IMR-90 (cell line): Measurements from ENCODE around the gene C3orf33. TPM values are rescaled to one million over a fixed set of nuclear protein-coding genes. Genes with fewer than 3 reads are reported as not detected.

Source experiments
- ATAC-seq: fragments of 200-7000 bp; cut with Tn5 transposase; 2 replicates; pipeline ENCODE4 v1.9.1; 2020; ENCODE audit warnings: low read depth, mild to moderate bottlenecking, moderate library complexity
- BruUV-seq: library from RNA; stranded (reverse); fragments of 400-500 nt; replicated peaks from 2 replicates; lab custom pipeline; 2021; lab: Mats Ljungman, UMichigan
- CTCF ChIA-PET: fragments of 300-600 bp; formaldehyde crosslinking; extraction: SDS; loops from one replicate; lab custom pipeline; 2021; ENCODE audit warnings: antibody characterized with exemption; lab: Yijun Ruan, JAX
- POLR2A ChIA-PET: fragments of 300-600 bp; sonication (Branson Sonifier 250); formaldehyde crosslinking; loops from one replicate; lab custom pipeline; 2022; ENCODE audit warnings: antibody characterized with exemption; ENCODE audit not compliant: unreplicated experiment; lab: Charles Lee
- DNase-seq: peaks from one replicate; pipeline ENCODE4 v3.0.0; 2013
- H2AFZ ChIP-seq: replicated peaks from 2 replicates; pipeline ENCODE3; 2013; ENCODE audit warnings: low read length, mild to moderate bottlenecking; ENCODE audit not compliant: poor library complexity
- H2AK5ac ChIP-seq: 2 replicates; pipeline ENCODE4 v1.6.1; 2013; ENCODE audit warnings: low read depth, low read length, inconsistent platforms
- H2AK9ac ChIP-seq: replicated peaks from 2 replicates; pipeline ENCODE3; 2013; ENCODE audit warnings: mild to moderate bottlenecking, low read depth, low read length, moderate library complexity; ENCODE audit not compliant: poor library complexity
- H2BK120ac ChIP-seq: 2 replicates; pipeline ENCODE4 v1.6.1; 2013; ENCODE audit warnings: low read depth, low read length, inconsistent platforms
- H2BK15ac ChIP-seq: 3 replicates; pipeline ENCODE4 v1.6.1; 2013; ENCODE audit warnings: low read depth, low read length, inconsistent platforms
- H2BK20ac ChIP-seq: 2 replicates; pipeline ENCODE4 v1.6.1; 2013; ENCODE audit warnings: low read depth, mild to moderate bottlenecking, inconsistent platforms, low read length, moderate library complexity
- H2BK5ac ChIP-seq: 2 replicates; pipeline ENCODE4 v1.6.1; 2013; ENCODE audit warnings: mild to moderate bottlenecking, low read depth, low read length, inconsistent platforms; ENCODE audit not compliant: poor library complexity, severe bottlenecking
- H3K14ac ChIP-seq: replicated peaks from 2 replicates; pipeline ENCODE4 v1.6.1; 2013; ENCODE audit warnings: low read depth, low read length, inconsistent platforms
- H3K18ac ChIP-seq: 2 replicates; pipeline ENCODE4 v1.6.1; 2013; ENCODE audit warnings: low read depth, low read length, control low read depth
- H3K23ac ChIP-seq: 2 replicates; pipeline ENCODE4 v1.6.1; 2013; ENCODE audit warnings: low read depth, low read length, inconsistent platforms
- H3K27ac ChIP-seq: 2 replicates; pipeline ENCODE4 v1.5.1; 2013; ENCODE audit warnings: mild to moderate bottlenecking, control low read depth, low read length; ENCODE audit not compliant: insufficient read depth
- H3K27me3 ChIP-seq: 2 replicates; pipeline ENCODE4 v1.6.1; 2013; ENCODE audit warnings: low read length; ENCODE audit not compliant: control insufficient read depth, insufficient read depth
- H3K36me3 ChIP-seq: 2 replicates; pipeline ENCODE4 v1.6.1; 2013; ENCODE audit warnings: low read length, mixed read lengths; ENCODE audit not compliant: control insufficient read depth, insufficient read depth
- H3K4ac ChIP-seq: 2 replicates; pipeline ENCODE4 v1.6.1; 2013; ENCODE audit warnings: low read depth, low read length, inconsistent platforms
- H3K4me1 ChIP-seq: 2 replicates; pipeline ENCODE4 v1.6.1; 2013; ENCODE audit warnings: low read length, mixed read lengths; ENCODE audit not compliant: control insufficient read depth, insufficient read depth
- H3K4me2 ChIP-seq: 2 replicates; pipeline ENCODE4 v1.6.1; 2013; ENCODE audit warnings: low read depth, mild to moderate bottlenecking, control low read depth, low read length, moderate library complexity
- H3K4me3 ChIP-seq: 2 replicates; pipeline ENCODE4 v1.5.1; 2013; ENCODE audit warnings: low read depth, mild to moderate bottlenecking, control low read depth, low read length, moderate library complexity; ENCODE audit not compliant: insufficient read depth
- H3K56ac ChIP-seq: 2 replicates; pipeline ENCODE4 v1.6.1; 2013; ENCODE audit warnings: low read length, inconsistent platforms; ENCODE audit not compliant: insufficient read depth; ENCODE audit errors: extremely low read depth
- H3K79me1 ChIP-seq, 2 experiments: 2 replicates each; pipeline ENCODE4 v1.6.1; 2013; ENCODE audit warnings: low read length in 2 of 2, inconsistent platforms in 1 of 2, low read depth in 1 of 2
- H3K9ac ChIP-seq: 2 replicates; pipeline ENCODE4 v1.6.1; 2013; ENCODE audit warnings: low read depth, low read length, control low read depth
- H3K9me1 ChIP-seq: 2 replicates; pipeline ENCODE4 v1.6.1; 2013; ENCODE audit warnings: low read length, inconsistent platforms; ENCODE audit not compliant: insufficient read depth
- H3K9me3 ChIP-seq: 2 replicates; pipeline ENCODE4 v1.6.1; 2013; ENCODE audit warnings: low read length; ENCODE audit not compliant: control insufficient read depth, insufficient read depth
- H4K20me1 ChIP-seq: 2 replicates; pipeline ENCODE4 v1.6.1; 2013; ENCODE audit warnings: low read length, inconsistent platforms; ENCODE audit not compliant: insufficient read depth
- H4K5ac ChIP-seq: 2 replicates; pipeline ENCODE4 v1.6.1; 2013; ENCODE audit warnings: mild to moderate bottlenecking, low read depth, low read length, control low read depth
- H4K8ac ChIP-seq, 2 experiments: 2 replicates each; pipeline ENCODE4 v1.6.1; 2013; ENCODE audit warnings: low read depth in 2 of 2, low read length in 2 of 2, control low read depth in 1 of 2, inconsistent platforms in 1 of 2
- H4K91ac ChIP-seq: 2 replicates; pipeline ENCODE4 v1.6.1; 2013; ENCODE audit warnings: low read depth, low read length, inconsistent platforms; ENCODE audit not compliant: insufficient read depth
- BHLHE40 ChIP-seq: fragments of 150-350 bp; IDR thresholded peaks from 2 replicates; pipeline ENCODE4 v1.6.1; 2016; ENCODE audit warnings: mild to moderate bottlenecking, low read depth, low read length
- CEBPB ChIP-seq: IDR thresholded peaks from 2 replicates; pipeline ENCODE4 v1.6.1; 2012; ENCODE audit warnings: low read depth, low read length, improper control_type of control experiment
- CHD1 ChIP-seq: IDR thresholded peaks from 2 replicates; pipeline ENCODE4 v1.6.1; 2012; ENCODE audit warnings: low read depth, low read length, improper control_type of control experiment
- CTCF ChIP-seq: conservative IDR thresholded peaks from 2 replicates; pipeline ENCODE4 v1.5.1; 2012; ENCODE audit warnings: mild to moderate bottlenecking, low read depth, low read length, improper control_type of control experiment
- ELK1 ChIP-seq: fragments of 150-350 bp; IDR thresholded peaks from 2 replicates; pipeline ENCODE4 v1.6.1; 2016; ENCODE audit warnings: low read depth, mild to moderate bottlenecking, low read length, moderate library complexity, borderline replicate concordance
- FOS ChIP-seq: fragments of 150-350 bp; IDR thresholded peaks from 2 replicates; pipeline ENCODE4 v1.6.1; 2016; ENCODE audit warnings: low read depth, low read length
- MAFK ChIP-seq: IDR thresholded peaks from 2 replicates; pipeline ENCODE4 v1.6.1; 2012; ENCODE audit warnings: low read depth, low read length, improper control_type of control experiment
- MAZ ChIP-seq: IDR thresholded peaks from 2 replicates; pipeline ENCODE4 v1.6.1; 2012; ENCODE audit warnings: low read depth, mild to moderate bottlenecking, low read length, improper control_type of control experiment, moderate library complexity, borderline replicate concordance
- MXI1 ChIP-seq: IDR thresholded peaks from 2 replicates; pipeline ENCODE4 v1.6.1; 2012; ENCODE audit warnings: low read depth, mild to moderate bottlenecking, low read length, moderate library complexity, borderline replicate concordance
- NFE2L2 ChIP-seq: fragments of 150-350 bp; IDR thresholded peaks from 2 replicates; pipeline ENCODE4 v1.6.1; 2016; ENCODE audit warnings: low read depth, mild to moderate bottlenecking, low read length
- POLR2A ChIP-seq: IDR thresholded peaks from 2 replicates; pipeline ENCODE4 v1.6.1; 2012; ENCODE audit warnings: mild to moderate bottlenecking, low read depth, low read length
- RAD21 ChIP-seq: IDR thresholded peaks from 2 replicates; pipeline ENCODE4 v1.6.1; 2012; ENCODE audit warnings: low read length, improper control_type of control experiment
- RCOR1 ChIP-seq: IDR thresholded peaks from 2 replicates; pipeline ENCODE4 v1.6.1; 2012; ENCODE audit warnings: mild to moderate bottlenecking, low read length, improper control_type of control experiment; ENCODE audit not compliant: insufficient replicate concordance
- RFX5 ChIP-seq: IDR thresholded peaks from 2 replicates; pipeline ENCODE4 v1.8.0; 2012; ENCODE audit warnings: low read depth, mild to moderate bottlenecking, low read length, moderate library complexity
- SMC3 ChIP-seq: fragments of 150-350 bp; IDR thresholded peaks from 2 replicates; pipeline ENCODE4 v1.6.1; 2016; ENCODE audit warnings: low read depth, mild to moderate bottlenecking, antibody characterized with exemption, low read length, moderate library complexity
- WGBS, 2 experiments: methylation state at CpG; one replicate each; pipeline versions ENCODE4 v1.1.5 to v1.1.7; 2013; ENCODE audit warnings: missing lambda C conversion rate in 2 of 2; ENCODE audit not compliant: insufficient read length in 1 of 2; ENCODE audit errors: extremely low coverage in 2 of 2; 5-methylcytosine and 5-hydroxymethylcytosine counted together
- dilution Hi-C: fragments of 300-500 bp; cut with HindIII; formaldehyde crosslinking; loops from one replicate; pipeline ENCODE4 v1.14.3; 2018; ENCODE audit warnings: low sequenced_read_pairs; ENCODE audit not compliant: unreplicated experiment
- in situ Hi-C: fragments of 300-500 bp; cut with MboI; formaldehyde crosslinking; loops from 3 replicates; pipeline ENCODE4 v1.14.3; 2019; ENCODE audit warnings: low sequenced_read_pairs, inconsistent platforms, mixed read lengths
- intact Hi-C: fragments of 100-400 bp; cut with micrococcal nuclease; formaldehyde crosslinking; loops from 2 replicates; pipeline ENCODE4 v1.10.0; 2022
- polyA plus RNA-seq, 3 experiments: library from polyadenylated mRNA; depleted of rRNA; stranded (reverse); fragments of >200 nt; gene quantifications; 2 replicates each; pipeline ENCODE4 v1.2.3, GENCODE V29; 2012; ENCODE audit warnings: low replicate concordance in 1 of 3
- total RNA-seq: library from RNA; depleted of rRNA; stranded (reverse); fragments of >200 nt; gene quantifications from 2 replicates; pipeline ENCODE4 v1.2.3, GENCODE V29; 2012
- TF ChIP-seq, protein P1 (sequence below): fragments of 150-350 bp; IDR thresholded peaks from 2 replicates; pipeline ENCODE4 v1.6.1; 2017; ENCODE audit warnings: mild to moderate bottlenecking, antibody characterized with exemption, low read length, low read depth

Gene C3orf33
- total and polyA plus RNA-seq, 2 of the 4 experiments (the other 2 are of a cell fraction): 0.72 to 1.2 TPM

DNA sequence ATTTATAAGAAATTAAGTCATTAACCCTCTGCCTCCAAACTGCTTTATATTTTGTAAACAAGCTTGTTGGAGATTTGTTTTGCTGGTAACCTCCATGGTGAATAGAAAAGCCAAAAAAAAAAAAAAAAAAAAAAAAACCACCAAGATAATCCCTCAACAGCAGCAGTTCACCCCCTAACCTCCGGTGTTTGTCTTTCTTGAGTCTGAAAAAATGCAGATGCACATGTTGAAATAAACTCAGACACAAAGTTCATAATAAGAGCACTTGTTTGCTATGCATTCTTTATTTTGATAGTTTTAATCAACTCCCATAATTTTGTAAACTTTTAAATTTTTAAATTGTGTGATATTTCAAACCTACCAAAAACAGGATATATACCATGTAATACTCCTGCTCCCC is 59.4 kb downstream of the C3orf33 start:
- no peak overlapping the region for H3K14ac ChIP-seq
- ChIA-PET CTCF (no interaction called here), POLR2A (no interaction called here)
- H3K9me1 ChIP-seq: no peaks in the 10 kb centered on the region
- H3K27me3 ChIP-seq: peaks cover 41% of the 10 kb centered on the region
- H2BK5ac ChIP-seq: no peak overlapping the region
- no peak overlapping the region for H3K27ac ChIP-seq
- no peak overlapping the region for H2BK120ac ChIP-seq
- no peak overlapping the region for H4K91ac ChIP-seq
- no peak overlapping the region for H3K4me3 ChIP-seq
- no peak overlapping the region for H3K4ac ChIP-seq
- in situ Hi-C loops: no loop called here
- no TSS peak for BruUV-seq
- H3K4me1 ChIP-seq: no peaks in the 10 kb centered on the region; the same call in 1 of the 2 replicates
- H2BK15ac ChIP-seq: no peak overlapping the region
- no peak overlapping the region for H2AK9ac ChIP-seq
- H3K36me3 ChIP-seq: no peaks in the 10 kb centered on the region
- no peaks in the 10 kb centered on the region for H3K79me1 ChIP-seq
- no peak overlapping the region for H3K9ac ChIP-seq
- no peak overlapping the region for H3K18ac ChIP-seq
- ATAC-seq: no peak
- no peak for DNase-seq
- H4K5ac ChIP-seq: no peak overlapping the region
- no peak overlapping the region for H3K4me2 ChIP-seq
- intact Hi-C loops: loop anchor here (5.0 kb wide), 1 partner anchor 126 kb away; the partner anchor contains the start of gene GMPS
- H4K8ac ChIP-seq: no peak overlapping the region
- no peak overlapping the region for H2AK5ac ChIP-seq
- H2AFZ ChIP-seq: no peak overlapping the region
- no peak overlapping the region for H3K56ac ChIP-seq
- dilution Hi-C loops: no loop called here
- no peaks in the 10 kb centered on the region for H4K20me1 ChIP-seq
- no peaks in the 10 kb centered on the region for H3K9me3 ChIP-seq
- no CpG with 5 or more reads among the region's 1 CpG for WGBS, 2 experiments
- H2BK20ac ChIP-seq: no peak overlapping the region
- TF ChIP-seq RFX5: no peak
- no peak for TF ChIP-seq RAD21
- TF ChIP-seq MAFK: no peak
- no peak for TF ChIP-seq RCOR1
- TF ChIP-seq SMC3: no peak
- TF ChIP-seq CTCF: no peak
- TF ChIP-seq MAZ: no peak
- no peak for TF ChIP-seq MXI1
- TF ChIP-seq, protein P1, sequence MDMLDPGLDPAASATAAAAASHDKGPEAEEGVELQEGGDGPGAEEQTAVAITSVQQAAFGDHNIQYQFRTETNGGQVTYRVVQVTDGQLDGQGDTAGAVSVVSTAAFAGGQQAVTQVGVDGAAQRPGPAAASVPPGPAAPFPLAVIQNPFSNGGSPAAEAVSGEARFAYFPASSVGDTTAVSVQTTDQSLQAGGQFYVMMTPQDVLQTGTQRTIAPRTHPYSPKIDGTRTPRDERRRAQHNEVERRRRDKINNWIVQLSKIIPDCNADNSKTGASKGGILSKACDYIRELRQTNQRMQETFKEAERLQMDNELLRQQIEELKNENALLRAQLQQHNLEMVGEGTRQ: no peak
- no peak for TF ChIP-seq FOS
- no peak for TF ChIP-seq CEBPB
- no peak for TF ChIP-seq BHLHE40
- no peak for TF ChIP-seq NFE2L2
- TF ChIP-seq POLR2A: no peak
- TF ChIP-seq ELK1: no peak
- no peak for TF ChIP-seq CHD1
- H3K23ac ChIP-seq: no peak overlapping the region
